CD14-positive monocyte (primary cell): ENCODE measurements around the gene SUGCT. TPM values are rescaled to one million over a fixed set of nuclear protein-coding genes. Genes with fewer than 3 reads are reported as not detected.

ENCODE experiments used
- DNase-seq, 3 donors: peaks; one replicate each; pipeline ENCODE4 v3.0.0-alpha.2; 2011 to 2022
- H2AFZ ChIP-seq: 2 replicates; pipeline ENCODE4 v1.6.0; 2012; ENCODE audit warnings: mild to moderate bottlenecking, low read depth, low read length, inconsistent platforms; ENCODE audit not compliant: insufficient read depth, poor library complexity, severe bottlenecking
- H3K27ac ChIP-seq, 2 donors: 1 replicate in 1 of 2; 2 replicates in 1 of 2; pipeline ENCODE4 v1.5.1; 2012 to 2013; ENCODE audit warnings: low read length in 2 of 2, control low read depth in 1 of 2, inconsistent platforms in 1 of 2, low read depth in 1 of 2, mild to moderate bottlenecking in 1 of 2
- H3K27me3 ChIP-seq, 2 donors: one replicate each; pipeline versions ENCODE4 v1.6.0 to v1.6.1; 2011 to 2013; ENCODE audit warnings: low read length in 2 of 2; ENCODE audit not compliant: control insufficient read depth in 2 of 2, insufficient read depth in 2 of 2
- H3K36me3 ChIP-seq, 2 donors: replicated peaks in 1 of 2; 1 replicate in 1 of 2; 2 replicates in 1 of 2; pipeline versions ENCODE4 v1.5.1 to v1.6.1; 2012 to 2013; ENCODE audit warnings: low read length in 2 of 2, control low read depth in 1 of 2, inconsistent platforms in 1 of 2, mild to moderate bottlenecking in 1 of 2; ENCODE audit not compliant: insufficient read depth in 2 of 2, control insufficient read depth in 1 of 2
- H3K4me1 ChIP-seq, 2 donors: 1 replicate in 1 of 2; 2 replicates in 1 of 2; pipeline versions ENCODE4 v1.5.1 to v1.6.1; 2012 to 2013; ENCODE audit warnings: low read length in 2 of 2, control low read depth in 1 of 2, inconsistent platforms in 1 of 2, mild to moderate bottlenecking in 1 of 2, moderate library complexity in 1 of 2; ENCODE audit not compliant: insufficient read depth in 2 of 2, control insufficient read depth in 1 of 2
- H3K4me2 ChIP-seq: replicated peaks from 2 replicates; pipeline ENCODE3; 2012; ENCODE audit warnings: low read length, moderate library complexity, mild to moderate bottlenecking; ENCODE audit not compliant: poor library complexity, severe bottlenecking; ENCODE audit errors: extremely low read depth
- H3K4me3 ChIP-seq, 3 experiments: fragments of 200-600 bp in 1 of 3; sonication (generic) in 1 of 3; replicated peaks in 1 of 3; 1 replicate in 2 of 3; 2 replicates in 1 of 3; pipeline ENCODE4 v1.5.1; 2011 to 2013; ENCODE audit warnings: low read length in 3 of 3, mild to moderate bottlenecking in 3 of 3, control low read depth in 2 of 3, low read depth in 2 of 3, inconsistent platforms in 1 of 3, moderate library complexity in 1 of 3
- H3K79me2 ChIP-seq: 2 replicates; pipeline ENCODE4 v1.6.0; 2012; ENCODE audit warnings: mild to moderate bottlenecking, control low read depth, inconsistent platforms, low read length, moderate library complexity; ENCODE audit not compliant: insufficient read depth
- H3K9ac ChIP-seq: 2 replicates; pipeline ENCODE4 v1.6.0; 2017; ENCODE audit warnings: low read length, mild to moderate bottlenecking; ENCODE audit not compliant: insufficient read depth, poor library complexity, severe bottlenecking
- H3K9me3 ChIP-seq, 2 donors: replicated peaks in 1 of 2; 1 replicate in 1 of 2; 2 replicates in 1 of 2; pipeline versions ENCODE4 v1.5.1 to v1.6.1; 2012 to 2013; ENCODE audit warnings: low read length in 2 of 2, control low read depth in 1 of 2; ENCODE audit not compliant: control insufficient read depth in 1 of 2, insufficient read depth in 1 of 2
- H4K20me1 ChIP-seq: 2 replicates; pipeline ENCODE4 v1.6.0; 2012; ENCODE audit warnings: mild to moderate bottlenecking, low read length, control low read depth, moderate library complexity; ENCODE audit not compliant: insufficient read depth
- H3K27ac Mint-ChIP-seq, 7 donors: one replicate each; pipeline ENCODE4 v1.8.0; 2020; ENCODE audit warnings: mild to moderate bottlenecking in 7 of 7, mixed read lengths in 7 of 7, moderate library complexity in 6 of 7, inconsistent platforms in 2 of 7
- H3K27me3 Mint-ChIP-seq, 3 donors: one replicate each; pipeline ENCODE4 v1.8.0; 2021 to 2022; ENCODE audit warnings: low read depth in 3 of 3, mild to moderate bottlenecking in 3 of 3, mixed read lengths in 3 of 3, moderate library complexity in 3 of 3, inconsistent platforms in 1 of 3
- H3K36me3 Mint-ChIP-seq, 2 donors: one replicate each; pipeline ENCODE4 v1.8.0; 2020; ENCODE audit warnings: mixed read lengths in 2 of 2, inconsistent platforms in 1 of 2, mild to moderate bottlenecking in 1 of 2
- H3K4me1 Mint-ChIP-seq: one replicate; pipeline ENCODE4 v1.8.0; 2020; ENCODE audit warnings: mild to moderate bottlenecking, mixed read lengths
- H3K4me3 Mint-ChIP-seq, 2 donors: one replicate each; pipeline ENCODE4 v1.8.0; 2020; ENCODE audit warnings: mild to moderate bottlenecking in 2 of 2, mixed read lengths in 2 of 2, moderate library complexity in 1 of 2
- H3K9me3 Mint-ChIP-seq, 7 donors: one replicate each; pipeline ENCODE4 v1.8.0; 2020 to 2022; ENCODE audit warnings: mixed read lengths in 7 of 7, mild to moderate bottlenecking in 6 of 7, moderate library complexity in 6 of 7, inconsistent platforms in 2 of 7
- WGBS: methylation state at CpG from one replicate; pipeline ENCODE4 v1.1.5; 2013; ENCODE audit warnings: missing lambda C conversion rate; ENCODE audit not compliant: insufficient coverage; 5-methylcytosine and 5-hydroxymethylcytosine counted together
- intact Hi-C, 2 donors: fragments of 100-400 bp; cut with micrococcal nuclease; formaldehyde crosslinking; loops; one replicate each; pipeline versions ENCODE4 v1.15.0 to v1.15.1; 2023
- polyA plus RNA-seq, 3 donors: library from polyadenylated mRNA; depleted of rRNA in 1 of 3; unstranded in 2 of 3; stranded (reverse) in 1 of 3; fragments of 300-500 nt in 2 of 3; fragments of >200 nt in 1 of 3; fragmentation: Illumina TruSeq in 2 of 3; gene quantifications; 1 replicate in 2 of 3; 2 replicates in 1 of 3; pipeline ENCODE4 v1.2.3, GENCODE V29; 2012 to 2021
- TF ChIP-seq, protein P1 (sequence below): fragments of 200-600 bp; IDR thresholded peaks from one replicate; pipeline ENCODE4 v1.8.0; 2022; ENCODE audit warnings: antibody characterized with exemption, mild to moderate bottlenecking

Gene SUGCT
- polyA plus RNA-seq, 3 donors: not detected

GRCh38 chr7:40346554-40346953, 211.7 kb downstream of the SUGCT start:
- intact Hi-C loops: no loop called here
- no peaks in the 10 kb centered on the region for H3K9me3 ChIP-seq
- no peaks in the 10 kb centered on the region for H3K27me3 ChIP-seq
- Mint-ChIP-seq H3K36me3 (no peaks in the 10 kb centered on the region), H3K4me3 (no peak overlapping the region), H3K27me3 (peaks cover 0 to 2% (median 1%) of the 10 kb centered on the region in 3 donors), H3K4me1 (no peaks in the 10 kb centered on the region), H3K9me3 (peaks cover 0 to 5% (median 0%) of the 10 kb centered on the region in 7 donors), H3K27ac (no peak overlapping the region)
- H3K79me2 ChIP-seq: no peaks in the 10 kb centered on the region
- H3K4me3 ChIP-seq: no peak overlapping the region
- H3K9ac ChIP-seq: no peak overlapping the region
- H2AFZ ChIP-seq: no peak overlapping the region
- WGBS: no CpG with 5 or more reads among the region's 5 CpGs
- no peak overlapping the region for H3K4me2 ChIP-seq
- no peaks in the 10 kb centered on the region for H4K20me1 ChIP-seq
- H3K27ac ChIP-seq: no peak overlapping the region
- no peaks in the 10 kb centered on the region for H3K4me1 ChIP-seq
- no peak for DNase-seq
- H3K36me3 ChIP-seq: no peaks in the 10 kb centered on the region
- TF ChIP-seq, protein P1, sequence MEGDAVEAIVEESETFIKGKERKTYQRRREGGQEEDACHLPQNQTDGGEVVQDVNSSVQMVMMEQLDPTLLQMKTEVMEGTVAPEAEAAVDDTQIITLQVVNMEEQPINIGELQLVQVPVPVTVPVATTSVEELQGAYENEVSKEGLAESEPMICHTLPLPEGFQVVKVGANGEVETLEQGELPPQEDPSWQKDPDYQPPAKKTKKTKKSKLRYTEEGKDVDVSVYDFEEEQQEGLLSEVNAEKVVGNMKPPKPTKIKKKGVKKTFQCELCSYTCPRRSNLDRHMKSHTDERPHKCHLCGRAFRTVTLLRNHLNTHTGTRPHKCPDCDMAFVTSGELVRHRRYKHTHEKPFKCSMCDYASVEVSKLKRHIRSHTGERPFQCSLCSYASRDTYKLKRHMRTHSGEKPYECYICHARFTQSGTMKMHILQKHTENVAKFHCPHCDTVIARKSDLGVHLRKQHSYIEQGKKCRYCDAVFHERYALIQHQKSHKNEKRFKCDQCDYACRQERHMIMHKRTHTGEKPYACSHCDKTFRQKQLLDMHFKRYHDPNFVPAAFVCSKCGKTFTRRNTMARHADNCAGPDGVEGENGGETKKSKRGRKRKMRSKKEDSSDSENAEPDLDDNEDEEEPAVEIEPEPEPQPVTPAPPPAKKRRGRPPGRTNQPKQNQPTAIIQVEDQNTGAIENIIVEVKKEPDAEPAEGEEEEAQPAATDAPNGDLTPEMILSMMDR: no peak

DNA sequence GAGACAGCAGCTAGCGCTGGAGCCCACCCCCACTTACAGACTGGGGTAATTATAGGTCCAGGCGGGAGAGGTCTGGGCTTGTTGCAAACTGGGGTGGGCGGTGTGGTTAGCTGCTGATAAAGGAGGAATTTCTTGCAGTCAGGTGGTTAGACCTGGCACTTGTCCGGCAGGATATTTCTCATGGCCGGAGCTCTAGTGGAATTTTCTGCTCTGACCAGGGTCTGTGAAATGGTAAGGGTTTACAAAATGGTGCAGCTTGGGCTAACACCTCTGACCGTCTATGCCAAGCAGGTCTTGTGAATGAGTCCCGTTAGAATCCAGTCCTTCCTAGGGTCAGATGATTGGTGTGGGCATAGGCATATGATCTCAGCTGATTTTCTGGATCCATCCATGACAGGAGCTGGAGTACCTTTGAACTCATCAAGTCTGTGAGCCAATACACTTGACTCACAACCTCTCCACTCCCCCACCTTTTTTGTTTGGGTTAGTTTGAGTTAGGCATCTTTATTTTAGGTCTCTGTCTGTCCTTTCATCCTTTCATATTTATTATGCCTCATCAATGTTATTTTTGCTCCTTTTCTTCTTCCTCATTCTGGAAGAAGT, 213.4 kb downstream of the SUGCT start:
- Histone ChIP-seq H3K27me3 (no peaks in the 10 kb centered on the region), H3K27ac (no peak overlapping the region), H3K79me2 (no peaks in the 10 kb centered on the region), H3K4me2 (no peak overlapping the region), H2AFZ (no peak overlapping the region), H3K36me3 (no peaks in the 10 kb centered on the region), H3K9ac (no peak overlapping the region), H3K4me1 (no peaks in the 10 kb centered on the region), H3K4me3 (no peak overlapping the region), H3K9me3 (no peaks in the 10 kb centered on the region), H4K20me1 (no peaks in the 10 kb centered on the region)
- peaks cover 0 to 2% (median 1%) of the 10 kb centered on the region in 3 donors for H3K27me3 Mint-ChIP-seq
- no peak overlapping the region for H3K27ac Mint-ChIP-seq
- TF ChIP-seq, protein P1: no peak
- WGBS: 100% methylated on average over 2 of the region's 7 CpGs
- no peaks in the 10 kb centered on the region for H3K36me3 Mint-ChIP-seq
- intact Hi-C loops: no loop called here
- H3K9me3 Mint-ChIP-seq: peaks cover 0 to 5% (median 0%) of the 10 kb centered on the region in 7 donors
- H3K4me3 Mint-ChIP-seq: no peak overlapping the region
- H3K4me1 Mint-ChIP-seq: no peaks in the 10 kb centered on the region
- DNase-seq: no peak
